Measurements from ENCODE around the gene ATN1.

The ATN1 gene

GRCh38 chr12:6925540-6926279 lies 2.0 kb upstream of the ATN1 start:
- DNase-seq = no peak

DNA sequence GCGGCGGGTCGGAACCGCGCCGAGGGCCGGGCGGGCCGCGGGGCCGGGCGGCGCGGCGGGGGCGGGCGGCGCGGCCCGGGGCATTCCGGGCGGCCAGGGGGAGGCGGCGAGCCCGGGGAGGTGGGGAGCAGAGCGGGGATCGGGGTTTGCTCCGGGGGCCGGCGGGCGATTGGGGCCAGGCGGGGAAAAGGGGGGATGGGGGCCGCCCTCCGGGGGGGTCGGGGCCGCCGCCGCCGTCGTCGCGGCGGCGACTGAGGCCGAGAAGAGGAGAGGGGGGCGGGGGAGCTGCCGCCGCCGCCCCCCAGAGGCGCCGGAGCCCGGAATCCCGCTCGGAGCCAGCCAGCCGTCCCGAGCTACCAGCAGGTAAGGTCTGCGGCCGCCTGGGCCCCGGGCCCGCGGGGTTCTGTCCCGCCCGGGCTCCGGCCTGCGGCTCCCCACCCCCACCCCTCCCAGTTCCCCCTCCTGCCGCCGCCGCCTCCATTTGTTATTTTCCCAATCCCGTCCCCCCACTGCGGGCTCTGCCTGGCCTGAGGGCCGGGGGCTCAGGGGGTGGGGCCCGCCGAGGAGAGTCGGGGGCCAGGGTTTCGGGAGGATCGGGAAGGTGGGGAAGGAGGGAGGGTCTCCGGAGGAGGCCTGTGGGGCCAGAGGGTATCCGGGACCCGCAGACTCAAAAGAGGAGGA lies 403 bp downstream of the ATN1 start:
- no peak for DNase-seq

GRCh38 chr12:6928703-6929407 lies 1.1 kb downstream of the ATN1 start:
- DNase-seq = no peak

- DNase-seq = no peak
Measured at GRCh38 chr12:6929466-6930452, 2.0 kb downstream of the ATN1 start.

GRCh38 chr12:6932766-6933165 lies 5.0 kb downstream of the ATN1 start:
- no peak for DNase-seq

- DNase-seq = no peak
Measured at GRCh38 chr12:6934110-6934509, 6.4 kb downstream of the ATN1 start.

GRCh38 chr12:6935371-6936193 lies 7.8 kb downstream of the ATN1 start:
- no peak for DNase-seq

- no peak for DNase-seq
Measured at GRCh38 chr12:6936194-6936635, 8.5 kb downstream of the ATN1 start.

DNA sequence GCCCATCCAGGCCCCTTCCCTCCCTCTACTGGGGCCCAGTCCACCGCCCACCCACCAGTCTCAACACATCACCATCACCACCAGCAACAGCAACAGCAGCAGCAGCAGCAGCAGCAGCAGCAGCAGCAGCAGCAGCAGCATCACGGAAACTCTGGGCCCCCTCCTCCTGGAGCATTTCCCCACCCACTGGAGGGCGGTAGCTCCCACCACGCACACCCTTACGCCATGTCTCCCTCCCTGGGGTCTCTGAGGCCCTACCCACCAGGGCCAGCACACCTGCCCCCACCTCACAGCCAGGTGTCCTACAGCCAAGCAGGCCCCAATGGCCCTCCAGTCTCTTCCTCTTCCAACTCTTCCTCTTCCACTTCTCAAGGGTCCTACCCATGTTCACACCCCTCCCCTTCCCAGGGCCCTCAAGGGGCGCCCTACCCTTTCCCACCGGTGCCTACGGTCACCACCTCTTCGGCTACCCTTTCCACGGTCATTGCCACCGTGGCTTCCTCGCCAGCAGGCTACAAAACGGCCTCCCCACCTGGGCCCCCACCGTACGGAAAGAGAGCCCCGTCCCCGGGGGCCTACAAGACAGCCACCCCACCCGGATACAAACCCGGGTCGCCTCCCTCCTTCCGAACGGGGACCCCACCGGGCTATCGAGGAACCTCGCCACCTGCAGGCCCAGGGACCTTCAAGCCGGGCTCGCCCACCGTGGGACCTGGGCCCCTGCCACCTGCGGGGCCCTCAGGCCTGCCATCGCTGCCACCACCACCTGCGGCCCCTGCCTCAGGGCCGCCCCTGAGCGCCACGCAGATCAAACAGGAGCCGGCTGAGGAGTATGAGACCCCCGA lies 9.1 kb downstream of the ATN1 start:
- peak in 1 of 2 donors; percentile 51 for DNase-seq

DNA sequence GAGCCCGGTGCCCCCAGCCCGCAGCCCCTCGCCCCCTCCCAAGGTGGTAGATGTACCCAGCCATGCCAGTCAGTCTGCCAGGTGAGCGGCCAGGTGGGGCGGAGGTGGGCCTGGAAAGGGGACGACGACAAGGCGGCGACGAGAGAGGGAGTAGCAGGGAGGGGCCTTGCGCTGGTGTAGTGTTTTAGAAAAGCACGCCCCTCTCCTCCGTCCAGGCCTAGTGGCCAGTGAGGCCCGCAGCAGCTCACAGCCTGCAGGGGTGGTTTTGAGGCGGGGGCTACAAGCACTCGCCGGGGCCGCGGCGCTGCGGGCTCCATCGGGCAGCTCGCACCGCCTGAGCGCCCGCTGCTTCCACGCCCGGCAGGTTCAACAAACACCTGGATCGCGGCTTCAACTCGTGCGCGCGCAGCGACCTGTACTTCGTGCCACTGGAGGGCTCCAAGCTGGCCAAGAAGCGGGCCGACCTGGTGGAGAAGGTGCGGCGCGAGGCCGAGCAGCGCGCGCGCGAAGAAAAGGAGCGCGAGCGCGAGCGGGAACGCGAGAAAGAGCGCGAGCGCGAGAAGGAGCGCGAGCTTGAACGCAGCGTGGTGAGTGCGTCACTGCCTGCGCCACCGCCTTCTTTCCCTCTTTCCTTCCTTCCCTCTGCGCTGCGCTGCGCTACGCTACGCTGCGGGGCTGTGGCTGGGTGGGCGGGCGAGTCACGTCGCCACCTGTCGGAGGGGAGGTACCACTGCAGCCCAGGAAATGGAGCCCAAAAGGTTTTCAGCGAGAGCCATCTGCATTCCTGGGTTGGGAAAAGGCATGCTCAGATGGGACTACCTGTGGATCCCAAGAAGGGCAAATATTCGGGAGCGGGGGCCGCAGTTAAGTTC lies 10.0 kb downstream of the ATN1 start:
- DNase-seq = peak; percentile 88 to 89

- DNase-seq = no peak
Measured at GRCh38 chr12:6938353-6939190, 10.8 kb downstream of the ATN1 start.

GRCh38 chr12:6939191-6939540 lies 11.4 kb downstream of the ATN1 start:
- no peak for DNase-seq

GRCh38 chr12:6941267-6941666 lies 13.5 kb downstream of the ATN1 start:
- DNase-seq = no peak

- DNase-seq = no peak
Measured at GRCh38 chr12:6941782-6942181, 14.0 kb downstream of the ATN1 start.

- no peak for DNase-seq
Measured at GRCh38 chr12:6942331-6942665, 14.5 kb downstream of the ATN1 start.

DNA sequence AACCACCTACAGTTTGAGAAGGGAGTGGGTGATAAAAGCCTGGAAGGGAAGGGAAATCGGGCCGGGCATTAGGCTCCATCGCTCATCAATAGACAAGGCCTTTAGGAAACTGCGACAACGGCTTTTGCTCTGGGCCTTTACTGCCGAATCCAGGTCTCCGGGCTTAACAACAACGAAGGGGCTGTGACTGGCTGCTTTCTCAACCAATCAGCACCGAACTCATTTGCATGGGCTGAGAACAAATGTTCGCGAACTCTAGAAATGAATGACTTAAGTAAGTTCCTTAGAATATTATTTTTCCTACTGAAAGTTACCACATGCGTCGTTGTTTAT lies 15.6 kb downstream of the ATN1 start:
- peak; percentile 64 to 65 for DNase-seq

GRCh38 chr12:6943722-6944380 lies 16.1 kb downstream of the ATN1 start, which contains the start of the genes C12orf57 and RNU7-1:
Gene C12orf57, plus strand, starts transcription at chr12:6944022. Its CDS starts 100 bp downstream, at chr12:6944122.
Gene RNU7-1, plus strand, starts transcription at chr12:6943816.
- DNase-seq = peak; percentile 74 to 76
